ENCODE measurements around the gene IL19. TPM values are rescaled to one million over a fixed set of nuclear protein-coding genes. Genes with fewer than 3 reads are reported as not detected.

The IL19 gene
- total and polyA plus RNA-seq, 5 donors from 2014 or later: not detected

- no peaks in the 10 kb centered on the region for H3K4me1 ChIP-seq (ENCODE audit: control insufficient read depth, insufficient read depth, low read length, poor library complexity, severe bottlenecking)
- no peak overlapping the region for H3K4me3 Mint-ChIP-seq
- peaks cover 2% of the 10 kb centered on the region for H3K27me3 ChIP-seq (ENCODE audit: control insufficient read depth, insufficient read depth, low read length)
- peaks cover 30% of the 10 kb centered on the region for H3K36me3 Mint-ChIP-seq
- DNase-seq (no peak), ATAC-seq (ENCODE audit: low read depth in 2 of 2) (no peak)
- no peak overlapping the region for H3K4me3 ChIP-seq (ENCODE audit: low read depth, low read length)
- peaks cover 6 to 34% (median 18%) of the 10 kb centered on the region in 7 donors for H3K9me3 Mint-ChIP-seq
- peaks cover 21 to 39% of the 10 kb centered on the region in 2 experiments for H3K9me3 ChIP-seq (ENCODE audit: control insufficient read depth in 2 of 2, low read length in 2 of 2)
- no peak overlapping the region for H3K27ac Mint-ChIP-seq
- H3K36me3 ChIP-seq (ENCODE audit: control insufficient read depth, insufficient read depth, low read length): no peaks in the 10 kb centered on the region
- no peak overlapping the region for H3K27ac ChIP-seq (ENCODE audit: insufficient read depth, low read length, poor library complexity, severe bottlenecking)
- peaks cover 12% of the 10 kb centered on the region for H3K27me3 Mint-ChIP-seq
- peaks cover 0 to 5% (median 1%) of the 10 kb centered on the region in 4 donors for H3K4me1 Mint-ChIP-seq
Observed at GRCh38 chr1:206875752-206876377, 105.3 kb downstream of the IL19 start.

GRCh38 chr1:206878456-206878855 lies 107.9 kb downstream of the IL19 start:
- H3K4me3 Mint-ChIP-seq: no peak overlapping the region
- peaks cover 25% of the 10 kb centered on the region for H3K36me3 Mint-ChIP-seq
- no peaks in the 10 kb centered on the region for H3K27me3 ChIP-seq (ENCODE audit: control insufficient read depth, insufficient read depth, low read length)
- no peak overlapping the region for H3K4me3 ChIP-seq (ENCODE audit: low read depth, low read length)
- H3K36me3 ChIP-seq (ENCODE audit: control insufficient read depth, insufficient read depth, low read length): no peaks in the 10 kb centered on the region
- peaks cover 17 to 30% of the 10 kb centered on the region in 2 experiments for H3K9me3 ChIP-seq (ENCODE audit: control insufficient read depth in 2 of 2, low read length in 2 of 2)
- peaks cover 0 to 5% (median 1%) of the 10 kb centered on the region in 4 donors for H3K4me1 Mint-ChIP-seq
- no peaks in the 10 kb centered on the region for H3K4me1 ChIP-seq (ENCODE audit: control insufficient read depth, insufficient read depth, low read length, poor library complexity, severe bottlenecking)
- H3K27ac Mint-ChIP-seq: no peak overlapping the region
- H3K9me3 Mint-ChIP-seq: peaks cover 4 to 34% (median 11%) of the 10 kb centered on the region in 7 donors
- no peak for DNase-seq
- H3K27ac ChIP-seq (ENCODE audit: insufficient read depth, low read length, poor library complexity, severe bottlenecking): no peak overlapping the region
- H3K27me3 Mint-ChIP-seq: peaks cover 12% of the 10 kb centered on the region
- no peak for ATAC-seq (ENCODE audit: low read depth in 2 of 2)

GRCh38 chr1:206880314-206880713 lies 109.7 kb downstream of the IL19 start:
- H3K4me1 ChIP-seq (ENCODE audit: control insufficient read depth, insufficient read depth, low read length, poor library complexity, severe bottlenecking): no peaks in the 10 kb centered on the region
- DNase-seq (no peak), ATAC-seq (ENCODE audit: low read depth in 2 of 2) (no peak)
- no peaks in the 10 kb centered on the region for H3K36me3 ChIP-seq (ENCODE audit: control insufficient read depth, insufficient read depth, low read length)
- Mint-ChIP-seq H3K9me3 (peaks cover 4 to 30% (median 11%) of the 10 kb centered on the region in 7 donors), H3K36me3 (peaks cover 19% of the 10 kb centered on the region), H3K27me3 (peaks cover 12% of the 10 kb centered on the region), H3K4me3 (no peak overlapping the region), H3K27ac (no peak overlapping the region), H3K4me1 (peaks cover 0 to 5% (median 1%) of the 10 kb centered on the region in 4 donors)
- no peak overlapping the region for H3K4me3 ChIP-seq (ENCODE audit: low read depth, low read length)
- H3K9me3 ChIP-seq (ENCODE audit: control insufficient read depth in 2 of 2, low read length in 2 of 2): peaks cover 17 to 30% of the 10 kb centered on the region in 2 experiments
- no peaks in the 10 kb centered on the region for H3K27me3 ChIP-seq (ENCODE audit: control insufficient read depth, insufficient read depth, low read length)
- H3K27ac ChIP-seq (ENCODE audit: insufficient read depth, low read length, poor library complexity, severe bottlenecking): no peak overlapping the region

- peaks cover 8 to 16% of the 10 kb centered on the region in 2 experiments for H3K9me3 ChIP-seq (ENCODE audit: control insufficient read depth in 2 of 2, low read length in 2 of 2)
- H3K36me3 ChIP-seq (ENCODE audit: control insufficient read depth, insufficient read depth, low read length): no peaks in the 10 kb centered on the region
- ATAC-seq (ENCODE audit: low read depth in 2 of 2): no peak
- no peak for DNase-seq
- Mint-ChIP-seq H3K4me3 (peak overlapping the region in 1 of 4 donors; percentile 11), H3K9me3 (peaks cover 1 to 15% (median 7%) of the 10 kb centered on the region in 7 donors), H3K27ac (no peak overlapping the region), H3K36me3 (peaks cover 17% of the 10 kb centered on the region), H3K4me1 (peaks cover 0 to 5% (median 1%) of the 10 kb centered on the region in 4 donors), H3K27me3 (peaks cover 10% of the 10 kb centered on the region)
- H3K4me3 ChIP-seq (ENCODE audit: low read depth, low read length): no peak overlapping the region
- H3K27ac ChIP-seq (ENCODE audit: insufficient read depth, low read length, poor library complexity, severe bottlenecking): no peak overlapping the region
- no peaks in the 10 kb centered on the region for H3K4me1 ChIP-seq (ENCODE audit: control insufficient read depth, insufficient read depth, low read length, poor library complexity, severe bottlenecking)
- H3K27me3 ChIP-seq (ENCODE audit: control insufficient read depth, insufficient read depth, low read length): no peaks in the 10 kb centered on the region
Observed at GRCh38 chr1:206882555-206882954, 112.0 kb downstream of the IL19 start.

- no peak overlapping the region for H3K27ac ChIP-seq (ENCODE audit: insufficient read depth, low read length, poor library complexity, severe bottlenecking)
- no peaks in the 10 kb centered on the region for H3K4me1 ChIP-seq (ENCODE audit: control insufficient read depth, insufficient read depth, low read length, poor library complexity, severe bottlenecking)
- no peaks in the 10 kb centered on the region for H3K27me3 ChIP-seq (ENCODE audit: control insufficient read depth, insufficient read depth, low read length)
- H3K27ac Mint-ChIP-seq: no peak overlapping the region
- DNase-seq (no peak), ATAC-seq (ENCODE audit: low read depth in 2 of 2) (no peak)
- H3K36me3 Mint-ChIP-seq: peaks cover 15% of the 10 kb centered on the region
- H3K4me3 Mint-ChIP-seq: no peak overlapping the region
- H3K27me3 Mint-ChIP-seq: peaks cover 10% of the 10 kb centered on the region
- H3K4me1 Mint-ChIP-seq: peaks cover 0 to 5% (median 1%) of the 10 kb centered on the region in 4 donors
- no peaks in the 10 kb centered on the region for H3K36me3 ChIP-seq (ENCODE audit: control insufficient read depth, insufficient read depth, low read length)
- H3K4me3 ChIP-seq (ENCODE audit: low read depth, low read length): no peak overlapping the region
- peaks cover 7 to 10% of the 10 kb centered on the region in 2 experiments for H3K9me3 ChIP-seq (ENCODE audit: control insufficient read depth in 2 of 2, low read length in 2 of 2)
- H3K9me3 Mint-ChIP-seq: peaks cover 1 to 12% (median 4%) of the 10 kb centered on the region in 7 donors
Observed at GRCh38 chr1:206883160-206883559, 112.6 kb downstream of the IL19 start.

- Mint-ChIP-seq H3K9me3 (peaks cover 0 to 7% (median 2%) of the 10 kb centered on the region in 7 donors), H3K27ac (no peak overlapping the region), H3K4me3 (no peak overlapping the region), H3K36me3 (peaks cover 11% of the 10 kb centered on the region), H3K27me3 (peaks cover 10% of the 10 kb centered on the region), H3K4me1 (peaks cover 0 to 5% (median 3%) of the 10 kb centered on the region in 4 donors)
- no peak overlapping the region for H3K27ac ChIP-seq (ENCODE audit: insufficient read depth, low read length, poor library complexity, severe bottlenecking)
- H3K4me1 ChIP-seq (ENCODE audit: control insufficient read depth, insufficient read depth, low read length, poor library complexity, severe bottlenecking): no peaks in the 10 kb centered on the region
- no peaks in the 10 kb centered on the region for H3K27me3 ChIP-seq (ENCODE audit: control insufficient read depth, insufficient read depth, low read length)
- ATAC-seq (ENCODE audit: low read depth in 2 of 2): no peak
- no peak overlapping the region for H3K4me3 ChIP-seq (ENCODE audit: low read depth, low read length)
- peaks cover 0 to 4% of the 10 kb centered on the region in 2 experiments for H3K9me3 ChIP-seq (ENCODE audit: control insufficient read depth in 2 of 2, low read length in 2 of 2)
- DNase-seq: no peak
- no peaks in the 10 kb centered on the region for H3K36me3 ChIP-seq (ENCODE audit: control insufficient read depth, insufficient read depth, low read length)
Observed at GRCh38 chr1:206883876-206884275, 113.3 kb downstream of the IL19 start.

- H3K27ac Mint-ChIP-seq: peak overlapping the region in 1 of 3 donors; percentile 45
- no peaks in the 10 kb centered on the region for H3K9me3 ChIP-seq (ENCODE audit: control insufficient read depth in 2 of 2, low read length in 2 of 2)
- H3K4me3 Mint-ChIP-seq: no peak overlapping the region
- no peak overlapping the region for H3K27ac ChIP-seq (ENCODE audit: insufficient read depth, low read length, poor library complexity, severe bottlenecking)
- peaks cover 0 to 7% (median 3%) of the 10 kb centered on the region in 4 donors for H3K4me1 Mint-ChIP-seq
- DNase-seq: no peak
- peaks cover 10% of the 10 kb centered on the region for H3K27me3 Mint-ChIP-seq
- H3K4me1 ChIP-seq (ENCODE audit: control insufficient read depth, insufficient read depth, low read length, poor library complexity, severe bottlenecking): no peaks in the 10 kb centered on the region
- no peaks in the 10 kb centered on the region for H3K9me3 Mint-ChIP-seq
- no peak for ATAC-seq (ENCODE audit: low read depth in 2 of 2)
- H3K4me3 ChIP-seq (ENCODE audit: low read depth, low read length): no peak overlapping the region
- peaks cover 8% of the 10 kb centered on the region for H3K36me3 Mint-ChIP-seq
- no peaks in the 10 kb centered on the region for H3K27me3 ChIP-seq (ENCODE audit: control insufficient read depth, insufficient read depth, low read length)
- H3K36me3 ChIP-seq (ENCODE audit: control insufficient read depth, insufficient read depth, low read length): no peaks in the 10 kb centered on the region
Observed at GRCh38 chr1:206885341-206886060, 114.9 kb downstream of the IL19 start.
